Measurements from ENCODE around the gene STAMBPL1.
"Not testable (repeated sequence)": the region's sequence is repeated elsewhere in the genome, so short reads cannot be mapped to it uniquely, and the experiment has no call there.

The STAMBPL1 gene

GRCh38 chr10:88857831-88858230 is 22.2 kb upstream of the STAMBPL1 start:
- DNase-seq (ENCODE audit: low read depth): no peak

DNA sequence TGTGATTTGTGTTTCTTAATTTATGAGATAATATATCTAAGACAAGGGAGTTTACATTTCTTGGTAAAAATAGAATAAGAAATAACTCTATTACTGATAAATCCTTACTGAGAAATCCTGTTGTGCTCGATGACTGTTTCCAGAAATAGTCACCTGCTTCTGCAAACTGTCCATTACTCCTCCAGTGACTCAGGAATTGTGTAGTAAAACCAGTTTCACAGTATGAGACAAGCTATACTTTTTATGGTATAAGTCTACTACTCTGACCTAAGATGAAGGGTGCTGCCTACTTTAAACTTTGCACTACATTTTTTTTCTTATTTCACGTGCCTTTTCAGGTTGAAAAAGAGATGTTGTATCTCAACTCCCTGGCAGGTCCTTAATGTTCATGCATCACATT is 21.6 kb upstream of the STAMBPL1 start:
- no peak for DNase-seq (ENCODE audit: low read depth)

DNA sequence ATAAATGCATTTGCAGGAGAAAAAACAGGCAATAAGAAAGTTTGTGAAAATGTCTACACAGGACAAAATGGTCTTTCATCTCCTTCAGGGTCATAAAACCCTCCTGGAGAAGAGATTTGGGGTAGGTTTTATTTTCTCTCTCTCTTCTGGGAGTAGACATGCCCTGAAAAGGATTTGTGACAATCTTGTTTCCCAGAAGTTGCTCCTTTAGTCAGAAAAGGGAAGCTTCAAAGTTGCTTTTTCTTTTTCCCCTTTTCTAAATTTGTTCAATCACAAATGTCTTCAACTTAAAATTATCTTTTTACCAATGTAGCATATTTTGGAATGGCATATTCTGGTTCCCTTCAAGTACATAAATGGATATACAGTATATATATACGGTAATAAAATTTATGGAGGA is 19.0 kb upstream of the STAMBPL1 start:
- DNase-seq (ENCODE audit: low read depth): no peak

DNA sequence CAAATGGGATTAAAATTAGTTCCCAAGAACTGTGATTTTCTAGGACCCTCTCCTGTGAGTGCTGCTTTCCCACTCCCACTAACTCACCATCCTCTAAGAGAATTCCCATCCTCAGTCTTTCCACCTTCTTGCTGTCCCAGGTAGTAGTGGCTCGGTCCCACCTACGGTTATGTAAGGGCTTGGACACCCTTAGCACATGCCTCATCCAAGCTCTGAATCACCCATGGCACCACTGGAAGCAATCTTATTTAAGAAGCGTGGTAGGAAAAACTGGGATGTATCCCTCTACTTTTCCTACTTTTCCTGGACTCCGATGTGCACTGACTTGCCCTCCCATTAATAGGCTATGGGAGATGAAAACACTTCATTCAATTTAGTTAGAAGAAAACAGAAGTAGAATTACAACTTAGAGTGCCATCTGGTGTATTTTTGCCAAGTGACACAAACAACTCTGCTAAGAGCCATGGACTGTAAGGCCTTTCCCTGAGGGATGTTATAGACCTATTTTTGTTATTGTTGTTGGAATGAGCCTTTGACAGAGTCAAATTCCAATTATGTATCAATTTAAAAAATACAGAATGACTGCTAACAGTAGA is 14.7 kb upstream of the STAMBPL1 start:
- no peak for DNase-seq (ENCODE audit: low read depth)

DNA sequence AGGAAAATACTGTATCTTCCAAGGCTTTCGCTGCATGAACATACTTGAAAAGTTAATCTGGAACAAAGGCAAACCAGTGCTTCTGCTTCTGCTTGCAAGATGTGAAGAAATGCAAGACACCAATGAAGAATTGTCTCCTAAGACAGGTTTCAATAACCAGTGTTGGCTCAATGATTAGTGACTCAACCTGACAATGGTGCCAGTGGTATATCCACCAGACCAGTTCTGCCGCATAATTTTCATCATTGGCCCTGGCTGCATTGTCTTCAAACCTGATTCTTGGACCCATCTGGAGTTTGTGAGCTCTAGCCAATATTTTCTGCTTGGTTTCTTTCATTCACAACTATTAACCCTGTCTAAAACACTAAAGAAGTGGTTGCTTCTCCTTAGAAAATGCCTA is 13.6 kb upstream of the STAMBPL1 start:
- no peak for DNase-seq (ENCODE audit: low read depth)

- DNase-seq (ENCODE audit: low read depth): no peak
Measured at GRCh38 chr10:88870089-88870488, 10.0 kb upstream of the STAMBPL1 start.

DNA sequence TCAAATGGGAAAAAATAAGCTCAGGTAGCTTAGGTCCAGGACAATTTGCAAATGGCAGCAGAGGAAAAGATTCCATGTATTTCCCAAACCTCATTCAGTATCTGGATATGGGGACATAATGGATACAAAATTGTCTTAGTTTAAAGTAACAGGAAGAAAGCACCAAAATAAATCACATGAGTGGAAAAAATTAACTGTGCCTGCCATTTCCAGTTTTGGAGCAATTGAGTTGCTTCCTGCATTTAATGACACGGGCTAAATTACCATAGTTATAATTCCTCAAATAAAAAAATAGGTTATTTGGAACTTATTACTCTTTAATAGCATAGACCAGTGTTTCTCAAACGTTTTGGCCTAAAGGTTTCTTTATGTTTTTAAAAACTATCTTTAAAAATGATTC is 6.3 kb upstream of the STAMBPL1 start:
- no peak for DNase-seq (ENCODE audit: low read depth)

- no peak for DNase-seq (ENCODE audit: low read depth)
Measured at GRCh38 chr10:88874281-88874680, 5.8 kb upstream of the STAMBPL1 start.

GRCh38 chr10:88875081-88875480 is 5.0 kb upstream of the STAMBPL1 start:
- DNase-seq (ENCODE audit: low read depth): no peak

DNA sequence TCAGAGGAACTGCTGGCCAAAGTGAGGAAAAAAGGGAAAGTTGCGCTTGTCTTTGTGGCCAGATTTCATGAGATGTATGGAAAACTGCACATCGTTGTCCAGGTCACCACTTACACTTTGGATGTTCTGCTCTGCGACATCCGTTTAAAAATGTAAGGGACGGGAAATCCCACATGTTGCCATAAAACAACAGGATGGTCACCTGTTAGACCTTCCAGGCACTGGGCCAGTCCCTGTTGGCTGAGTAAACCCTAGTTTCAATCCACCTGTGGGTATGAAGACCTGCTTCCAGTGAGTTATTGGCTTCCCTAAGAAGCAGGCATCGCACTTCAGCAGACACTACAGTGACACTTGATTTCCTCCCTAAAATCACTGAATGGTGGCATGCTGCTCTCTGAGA is 2.7 kb upstream of the STAMBPL1 start:
- no peak for DNase-seq (ENCODE audit: low read depth)

DNA sequence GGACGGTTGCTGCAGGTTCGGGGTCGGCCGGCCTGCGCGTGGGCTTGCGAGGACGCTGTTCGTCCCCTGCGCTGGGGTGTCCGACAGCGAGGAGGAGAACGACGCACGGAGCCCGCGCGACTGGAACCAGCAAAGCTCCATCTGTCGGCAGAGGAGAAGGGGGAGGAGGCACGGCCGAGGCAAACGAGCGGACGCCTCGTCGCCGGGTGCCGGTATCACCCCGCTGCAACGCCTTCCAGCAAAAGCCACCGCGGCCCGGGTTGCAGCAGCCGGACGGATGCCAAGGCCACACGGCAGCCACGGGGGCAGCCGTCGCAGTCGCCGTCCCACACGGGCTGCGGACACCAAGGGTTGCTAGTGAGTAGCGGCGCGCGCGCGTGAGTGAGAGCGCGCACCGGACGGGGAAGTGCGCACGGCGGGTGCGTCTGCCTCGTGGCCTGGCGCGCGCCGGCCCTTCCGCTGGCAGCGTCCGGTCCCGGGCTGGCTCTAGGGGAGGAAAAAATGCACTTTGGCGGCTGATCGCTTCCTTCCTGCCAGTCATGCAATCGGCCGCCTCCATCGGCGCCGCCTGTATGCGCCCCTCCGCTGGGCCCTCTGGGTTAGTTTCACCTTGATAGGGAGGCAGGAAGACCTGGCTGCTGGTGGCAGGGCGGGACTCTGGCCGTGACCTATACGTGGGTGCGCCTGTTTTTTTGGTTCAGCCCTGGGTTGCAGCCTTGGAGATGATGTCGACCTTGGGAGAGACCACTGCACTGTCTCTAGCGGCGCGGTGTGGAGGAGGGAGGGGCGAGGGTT is 434 bp downstream of the STAMBPL1 start:
- peak; percentile 41 for DNase-seq (ENCODE audit: low read depth)

DNA sequence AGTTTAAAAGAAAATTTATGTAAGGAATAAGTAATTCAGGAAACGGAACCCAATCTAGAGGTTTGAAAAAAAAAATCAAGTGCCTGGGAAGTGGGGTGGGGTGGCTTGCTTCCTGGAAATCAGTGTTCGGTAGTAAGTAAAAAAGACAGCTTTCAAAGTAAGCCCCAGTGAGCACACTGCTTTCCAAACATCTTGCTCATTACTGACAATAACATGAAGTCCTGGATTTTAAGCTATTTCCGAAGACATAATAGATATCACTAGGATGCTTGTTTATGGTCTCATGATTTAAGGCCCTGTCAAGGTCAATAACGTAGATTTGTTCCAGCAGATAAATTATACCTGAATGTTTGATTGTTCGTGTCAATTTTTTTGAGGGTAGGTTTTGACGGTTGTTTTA is 1.3 kb downstream of the STAMBPL1 start:
- no peak for DNase-seq (ENCODE audit: low read depth)

DNA sequence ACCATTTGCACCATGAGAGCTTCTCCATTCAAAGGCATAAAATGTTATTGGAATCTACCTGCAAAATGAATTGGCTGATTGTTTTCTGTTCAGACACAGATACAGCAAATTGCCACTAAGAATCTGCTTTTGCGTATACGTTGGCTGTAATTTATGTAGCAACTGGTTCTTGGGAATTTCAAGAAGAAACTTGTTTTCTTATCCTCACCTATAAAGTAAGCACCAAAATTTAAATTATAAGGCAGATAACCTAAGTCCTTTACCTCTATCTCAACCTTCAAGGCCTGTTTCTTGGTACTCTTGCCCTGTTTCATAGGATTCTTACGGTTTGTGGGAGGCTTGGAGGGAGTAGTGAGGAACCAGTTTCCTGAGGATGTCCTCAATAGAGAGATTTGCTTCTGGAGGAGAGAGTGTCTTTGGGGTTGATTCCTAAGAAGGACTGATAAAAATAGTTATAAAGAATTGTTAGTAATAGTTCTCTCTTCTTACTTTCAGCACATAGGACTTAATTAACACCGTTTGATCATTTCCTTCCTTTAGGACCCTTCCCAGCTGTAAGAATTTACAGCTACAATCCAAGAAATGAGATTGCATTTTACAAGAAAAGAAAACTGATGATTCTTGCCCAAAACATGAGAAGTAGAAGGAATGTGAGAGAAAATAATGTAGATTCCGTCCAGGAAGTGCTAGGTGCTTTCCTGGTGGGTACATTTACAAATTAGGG is 2.0 kb downstream of the STAMBPL1 start:
- DNase-seq (ENCODE audit: low read depth): no peak

DNA sequence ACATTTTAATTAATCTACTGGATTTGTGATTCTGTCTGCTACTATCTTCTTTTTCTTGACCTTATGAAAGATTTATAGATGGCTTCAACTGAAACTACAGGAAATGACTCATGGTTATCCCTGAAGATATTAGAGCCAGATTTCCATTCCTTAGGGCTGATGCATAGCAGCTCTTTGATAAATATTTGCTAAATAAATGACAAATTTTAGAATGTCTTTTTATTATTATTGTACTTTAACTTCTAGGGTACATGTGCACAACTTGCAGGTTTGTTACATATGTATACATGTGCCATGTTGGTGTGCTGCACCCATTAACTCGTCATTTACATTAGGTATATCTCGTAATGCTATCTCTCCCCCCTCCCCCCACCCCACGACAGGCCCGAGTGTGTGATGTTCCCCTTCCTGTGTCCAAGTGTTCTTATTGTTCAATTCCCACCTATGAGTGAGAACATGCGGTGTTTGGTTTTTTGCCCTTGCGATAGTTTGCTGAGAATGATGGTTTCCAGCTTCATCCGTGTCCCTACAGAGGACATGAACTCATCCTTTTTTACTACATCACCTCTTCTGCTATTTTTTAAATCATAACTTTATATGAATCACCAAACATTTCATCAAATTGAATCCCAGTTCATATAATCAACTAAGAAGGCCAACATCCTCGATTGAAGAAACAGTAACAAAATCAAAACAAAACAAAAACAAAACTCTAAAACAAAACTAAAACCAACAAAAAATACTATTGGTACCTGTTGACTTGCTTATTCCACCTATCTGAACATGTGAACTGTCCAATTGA is 2.8 kb downstream of the STAMBPL1 start:
- not testable (repeated sequence) for DNase-seq (ENCODE audit: low read depth)

DNA sequence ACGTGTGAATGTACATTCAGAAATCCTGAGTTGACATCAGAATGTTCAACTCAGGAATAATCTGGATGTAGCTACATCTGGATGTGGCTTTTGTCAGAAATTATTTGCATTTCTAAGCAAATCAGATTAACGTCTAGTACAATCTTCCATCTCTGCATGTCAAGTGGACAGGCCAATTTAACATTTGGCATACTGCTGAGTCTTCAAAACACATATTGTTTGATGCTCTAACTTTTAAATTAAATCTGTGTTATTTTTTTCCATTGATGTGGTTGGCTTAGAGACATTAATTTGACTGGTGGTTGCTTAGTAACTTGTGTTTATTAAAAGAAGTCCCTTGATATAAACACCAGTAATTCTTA is 3.4 kb downstream of the STAMBPL1 start:
- no peak for DNase-seq (ENCODE audit: low read depth)

DNA sequence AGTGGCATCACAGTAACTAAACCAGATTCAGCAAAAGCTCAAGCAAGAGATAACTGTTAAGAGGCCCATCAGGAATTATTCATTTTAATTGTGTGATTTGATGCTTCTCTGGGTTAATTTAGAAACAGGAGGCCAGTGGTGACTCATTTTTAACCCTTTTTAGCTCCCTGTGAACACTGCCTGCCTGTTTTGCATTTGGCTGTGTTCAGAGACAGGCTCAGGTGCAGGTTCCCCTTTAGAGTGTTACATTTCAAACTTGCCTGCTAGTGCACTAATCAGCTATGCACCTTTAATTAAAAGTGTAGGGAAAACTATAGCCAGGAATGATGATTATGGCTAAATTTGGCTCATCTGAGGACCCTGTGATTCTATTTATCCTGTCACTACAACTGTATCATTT is 6.5 kb downstream of the STAMBPL1 start:
- no peak for DNase-seq (ENCODE audit: low read depth)

GRCh38 chr10:88888810-88889445 is 8.9 kb downstream of the STAMBPL1 start:
- DNase-seq (ENCODE audit: low read depth): no peak

DNA sequence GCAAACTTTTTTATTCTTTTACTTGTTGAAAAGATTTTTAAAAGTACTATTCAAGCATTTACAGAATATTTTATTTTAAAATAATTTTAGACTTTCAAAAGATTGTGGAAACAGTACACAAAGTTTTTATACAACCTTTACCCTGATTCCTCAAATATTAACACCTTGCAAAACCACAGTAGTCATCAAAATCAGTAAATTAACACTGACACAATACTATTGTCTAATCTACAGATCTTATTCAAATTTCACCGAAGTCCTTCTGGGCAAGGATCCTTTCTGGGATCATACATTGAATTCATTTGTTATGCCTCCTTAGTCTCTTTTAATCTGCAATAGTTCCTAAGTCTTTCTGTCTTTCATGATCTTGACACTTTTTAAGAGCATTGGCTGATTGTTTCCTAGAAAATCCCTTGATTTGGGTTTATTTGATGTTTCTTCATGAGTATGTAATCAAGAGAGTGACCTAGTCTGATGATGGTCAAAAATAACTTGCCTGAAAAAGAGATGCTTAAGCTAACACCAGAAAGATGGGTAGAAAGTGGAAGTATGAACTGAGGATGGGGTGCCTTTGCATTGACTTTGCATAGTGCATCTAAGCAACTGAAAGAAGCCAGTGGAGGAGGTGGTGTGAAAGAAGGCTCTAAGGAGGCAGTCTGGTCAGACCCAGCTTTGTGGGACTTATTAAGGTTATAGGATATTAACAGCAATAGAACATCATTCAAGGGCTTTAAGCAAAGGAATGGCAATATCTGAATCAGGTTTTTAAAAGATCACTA is 9.7 kb downstream of the STAMBPL1 start:
- DNase-seq (ENCODE audit: low read depth): no peak

DNA sequence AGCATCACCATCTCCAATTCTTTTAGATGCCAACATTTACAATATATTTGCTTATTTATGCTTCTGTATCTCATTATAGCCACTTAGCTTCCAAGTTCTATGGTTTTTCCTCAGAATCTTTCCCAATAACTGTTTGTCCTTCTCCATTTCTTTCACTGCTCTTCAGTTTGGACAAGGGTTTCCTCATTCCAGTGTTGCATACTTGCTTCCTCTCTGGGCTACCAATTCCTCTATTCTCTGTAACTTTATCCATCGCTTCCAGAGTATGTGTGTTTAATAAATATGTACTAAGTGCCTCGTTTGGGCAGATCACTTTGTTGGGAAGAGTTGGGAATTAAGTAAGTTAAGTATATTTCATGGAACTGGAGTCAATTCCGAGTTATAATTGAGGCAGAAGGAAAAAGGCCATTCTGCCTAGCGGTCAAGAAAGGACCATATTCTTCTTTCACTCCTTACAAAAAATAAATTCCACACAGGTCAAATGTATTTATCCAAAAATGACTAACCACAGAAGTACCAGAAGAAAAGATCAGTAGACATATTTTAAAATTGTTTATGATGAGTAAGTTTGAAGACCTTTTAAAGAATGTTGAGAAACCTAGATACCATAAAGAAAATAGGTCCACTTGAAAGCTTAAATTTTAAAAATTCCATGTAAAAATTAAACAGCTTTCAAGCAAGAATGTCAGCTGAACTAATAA is 10.8 kb downstream of the STAMBPL1 start:
- no peak for DNase-seq (ENCODE audit: low read depth)

DNA sequence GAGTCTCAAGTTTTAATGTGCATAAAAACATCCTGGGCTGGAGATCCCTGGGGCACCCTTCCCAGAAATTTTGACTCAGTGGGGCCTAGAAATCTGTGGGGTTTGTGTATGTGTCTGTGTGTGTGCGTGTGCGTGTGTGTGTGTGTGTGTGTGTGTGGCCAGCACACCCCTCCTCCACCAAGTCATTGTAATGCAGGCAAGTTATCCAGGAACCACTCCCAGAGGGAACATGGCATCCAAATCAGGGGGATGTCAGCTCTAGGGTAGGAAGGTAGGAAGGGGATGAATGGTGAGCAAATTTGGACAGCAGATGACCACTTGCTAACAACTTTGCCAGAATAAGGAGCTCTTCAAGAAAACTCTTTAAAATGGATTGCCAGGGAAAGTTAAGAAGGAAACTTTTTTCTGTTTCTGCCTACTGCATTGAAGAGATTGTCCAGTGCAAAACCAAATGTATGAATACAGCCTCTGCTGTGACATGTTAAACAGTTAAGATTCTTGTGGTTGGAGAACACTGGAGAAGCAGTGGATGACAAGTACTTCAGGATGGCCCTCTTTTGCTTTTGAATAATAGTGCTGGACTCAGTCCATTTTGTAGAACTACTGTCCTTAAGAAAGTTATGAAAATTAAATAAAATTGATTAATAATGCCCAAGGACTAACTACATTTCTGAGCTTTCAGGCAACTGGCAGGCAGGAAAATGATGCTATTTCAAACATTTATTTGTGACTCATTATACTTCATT is 12.3 kb downstream of the STAMBPL1 start:
- no peak for DNase-seq (ENCODE audit: low read depth)

All from stimulated activated CD8-positive, alpha-beta memory T cell treated with anti-CD3 and anti-CD28 coated beads, Interleukin-7, amount 100 ng/mL, for 24 hours (primary cell).